HG03439 (cell line): Measurements from ENCODE around the gene TOMM40.
"Not testable (repeated sequence)": the region's sequence is repeated elsewhere in the genome, so short reads cannot be mapped to it uniquely, and the experiment has no call there.

Source experiments
- ATAC-seq: cut with Tn5 transposase; IDR thresholded peaks from one replicate; pipeline ENCODE4 v1.9.1; 2021; ENCODE audit warnings: mild to moderate bottlenecking, moderate library complexity; ENCODE audit not compliant: unreplicated experiment

The TOMM40 gene

GRCh38 chr19:44869733-44870470, 21.2 kb upstream of the TOMM40 start:
- no peak for ATAC-seq

GRCh38 chr19:44871809-44872208, 19.2 kb upstream of the TOMM40 start:
- ATAC-seq, result no peak

- ATAC-seq, result no peak
Measured at GRCh38 chr19:44872661-44873060, 18.4 kb upstream of the TOMM40 start.

GRCh38 chr19:44874317-44874716, 16.7 kb upstream of the TOMM40 start:
- ATAC-seq, result no peak

- no peak for ATAC-seq
Measured at GRCh38 chr19:44875666-44876451, 15.2 kb upstream of the TOMM40 start.

- ATAC-seq, result no peak
Measured at GRCh38 chr19:44876930-44877535, 14.0 kb upstream of the TOMM40 start.

GRCh38 chr19:44878120-44878865, 12.8 kb upstream of the TOMM40 start:
- no peak for ATAC-seq

- no peak for ATAC-seq
Measured at GRCh38 chr19:44879309-44880065, 11.6 kb upstream of the TOMM40 start.

GRCh38 chr19:44882063-44882462, 9.0 kb upstream of the TOMM40 start:
- no peak for ATAC-seq

GRCh38 chr19:44882619-44883397, 8.2 kb upstream of the TOMM40 start:
- ATAC-seq, result not testable (repeated sequence)

GRCh38 chr19:44883922-44884321, 7.1 kb upstream of the TOMM40 start:
- no peak for ATAC-seq

GRCh38 chr19:44884566-44884965, 6.5 kb upstream of the TOMM40 start:
- ATAC-seq, result no peak

- no peak for ATAC-seq
Measured at GRCh38 chr19:44886141-44886540, 4.9 kb upstream of the TOMM40 start.

- no peak for ATAC-seq
Measured at GRCh38 chr19:44887648-44888047, 3.4 kb upstream of the TOMM40 start.

GRCh38 chr19:44888335-44888734, 2.7 kb upstream of the TOMM40 start:
- ATAC-seq, result not testable (repeated sequence)

- ATAC-seq, result no peak
Measured at GRCh38 chr19:44889830-44890365, 1.2 kb upstream of the TOMM40 start.

GRCh38 chr19:44890366-44891015, 563 bp upstream of the TOMM40 start:
- peak; percentile 85 for ATAC-seq

GRCh38 chr19:44892932-44893331, 1.9 kb downstream of the TOMM40 start:
- no peak for ATAC-seq
